Cardiac muscle cell (in vitro differentiated cells and primary cell): Measurements from ENCODE around the gene XPC. TPM values are rescaled to one million over a fixed set of nuclear protein-coding genes. Genes with fewer than 3 reads are reported as not detected.

Source experiments
- DNase-seq, 2 donors: peaks; one replicate each; pipeline versions ENCODE4 v3.0.0 to v3.0.0-alpha.2; 2010 to 2017; ENCODE audit warnings: low read depth in 1 of 2, low spot score in 1 of 2
- H3K27ac ChIP-seq: fragments of 200-600 bp; sonication (generic); 2 replicates; pipeline ENCODE4 v1.5.1; 2016
- H3K27me3 ChIP-seq: fragments of 200-600 bp; sonication (generic); 2 replicates; pipeline ENCODE4 v1.6.0; 2016; ENCODE audit warnings: control low read depth
- H3K36me3 ChIP-seq: fragments of 200-600 bp; sonication (generic); 2 replicates; pipeline ENCODE4 v1.5.1; 2016; ENCODE audit warnings: control low read depth
- H3K4me1 ChIP-seq: fragments of 200-600 bp; sonication (generic); 2 replicates; pipeline ENCODE4 v1.8.1; 2017; ENCODE audit warnings: low read depth, mild to moderate bottlenecking, mixed run types
- H3K4me3 ChIP-seq: fragments of 200-600 bp; sonication (generic); 2 replicates; pipeline ENCODE4 v1.5.1; 2016; ENCODE audit warnings: mild to moderate bottlenecking
- H3K9me3 ChIP-seq: fragments of 200-600 bp; sonication (generic); 2 replicates; pipeline ENCODE4 v1.5.1; 2017; ENCODE audit warnings: low read depth, mild to moderate bottlenecking, control low read depth
- CTCF ChIP-seq: IDR thresholded peaks from 2 replicates; pipeline ENCODE4 v1.5.1; 2012; ENCODE audit warnings: low read depth, mild to moderate bottlenecking, low read length
- polyA plus RNA-seq: library from polyadenylated mRNA; unstranded; fragments of >200 nt; fragmentation: Nextera tagmentation; extraction: Ambion mirVana; gene quantifications from 2 replicates; pipeline ENCODE4 v1.2.1, GENCODE V29; 2016
- total RNA-seq: library from RNA; depleted of rRNA; stranded (reverse); fragments of >200 nt; gene quantifications from 2 replicates; pipeline ENCODE4 v1.2.3, GENCODE V29; 2016

XPC gene
- total and polyA plus RNA-seq, 2 experiments from 2014 or later = 26.6 to 37.7 TPM

- DNase-seq = no peak
- Histone ChIP-seq H3K9me3 (no peaks in the 10 kb centered on the region), H3K4me1 (peaks cover 16% of the 10 kb centered on the region), H3K4me3 (no peak overlapping the region), H3K27me3 (no peaks in the 10 kb centered on the region), H3K27ac (no peak overlapping the region), H3K36me3 (peaks cover 29% of the 10 kb centered on the region)
- TF ChIP-seq CTCF = no peak
Measured at GRCh38 chr3:14135581-14135980, 42.8 kb downstream of the XPC start.

GRCh38 chr3:14134291-14134690 is 44.1 kb downstream of the XPC start:
- no peaks in the 10 kb centered on the region for H3K27me3 ChIP-seq
- no peak overlapping the region for H3K4me3 ChIP-seq
- H3K9me3 ChIP-seq = no peaks in the 10 kb centered on the region
- H3K36me3 ChIP-seq = peaks cover 36% of the 10 kb centered on the region
- peaks cover 16% of the 10 kb centered on the region for H3K4me1 ChIP-seq
- no peak overlapping the region for H3K27ac ChIP-seq
- no peak for DNase-seq
- no peak for TF ChIP-seq CTCF

GRCh38 chr3:14133876-14134275 is 44.5 kb downstream of the XPC start:
- H3K4me1 ChIP-seq = peaks cover 15% of the 10 kb centered on the region
- TF ChIP-seq CTCF = no peak
- no peak overlapping the region for H3K27ac ChIP-seq
- no peaks in the 10 kb centered on the region for H3K9me3 ChIP-seq
- H3K36me3 ChIP-seq = peaks cover 38% of the 10 kb centered on the region
- H3K4me3 ChIP-seq = no peak overlapping the region
- no peaks in the 10 kb centered on the region for H3K27me3 ChIP-seq
- no peak for DNase-seq

GRCh38 chr3:14133188-14133800 is 45.1 kb downstream of the XPC start:
- Histone ChIP-seq H3K4me1 (peaks cover 10% of the 10 kb centered on the region), H3K36me3 (peaks cover 39% of the 10 kb centered on the region), H3K27me3 (no peaks in the 10 kb centered on the region), H3K9me3 (no peaks in the 10 kb centered on the region), H3K27ac (no peak overlapping the region), H3K4me3 (no peak overlapping the region)
- no peak for TF ChIP-seq CTCF
- DNase-seq = no peak

GRCh38 chr3:14132689-14133088 is 45.7 kb downstream of the XPC start:
- H3K36me3 ChIP-seq = peaks cover 39% of the 10 kb centered on the region
- no peak for TF ChIP-seq CTCF
- no peak for DNase-seq

More at GRCh38 chr3:14132689-14133088, 45.7 kb downstream of the XPC start:
- H3K9me3 ChIP-seq = no peaks in the 10 kb centered on the region
- H3K4me3 ChIP-seq = no peak overlapping the region
- H3K27me3 ChIP-seq = no peaks in the 10 kb centered on the region
- H3K4me1 ChIP-seq = peaks cover 10% of the 10 kb centered on the region
- no peak overlapping the region for H3K27ac ChIP-seq
